Measurements from ENCODE around the gene CCR7. TPM values are rescaled to one million over a fixed set of nuclear protein-coding genes. Genes with fewer than 3 reads are reported as not detected.

The CCR7 gene
- total and polyA plus RNA-seq, 2 of the 13 experiments (the other 11 are each of a cell fraction or from before 2014, with no cell fraction given): 0.04 to 0.53 TPM

DNA sequence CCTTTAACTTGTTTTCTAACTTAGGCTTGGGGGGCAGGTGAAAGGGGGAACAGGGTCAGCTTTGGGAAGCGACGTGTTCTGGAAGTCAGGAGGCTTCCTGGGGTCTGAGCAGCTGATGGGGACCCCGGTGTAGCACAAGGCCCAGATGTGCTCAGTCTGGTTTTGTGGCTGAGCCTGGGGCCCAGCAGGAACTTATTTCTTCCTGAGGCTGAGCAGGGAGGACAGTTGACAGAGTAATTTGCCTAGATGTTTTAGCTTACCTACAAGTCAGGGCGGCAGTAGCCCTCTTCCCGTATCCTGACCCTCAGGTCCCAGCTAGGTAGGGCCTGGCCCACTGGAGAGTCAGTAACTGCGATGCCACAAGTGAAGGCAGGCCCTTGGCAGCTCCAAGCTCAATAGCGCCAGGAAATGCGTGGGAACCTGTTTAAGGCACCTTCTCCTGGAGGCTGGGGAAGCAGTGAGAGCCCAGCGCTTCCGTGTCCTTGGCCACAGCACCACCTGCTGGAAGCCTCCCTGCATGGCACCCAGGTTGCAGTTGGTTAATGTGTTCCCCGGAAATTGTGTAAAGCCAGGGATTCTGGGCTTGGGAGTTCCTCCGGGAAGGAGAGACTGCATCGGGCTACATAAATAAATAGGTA is 5.2 kb downstream of the CCR7 start (continued):
- TF ChIP-seq, protein P1, sequence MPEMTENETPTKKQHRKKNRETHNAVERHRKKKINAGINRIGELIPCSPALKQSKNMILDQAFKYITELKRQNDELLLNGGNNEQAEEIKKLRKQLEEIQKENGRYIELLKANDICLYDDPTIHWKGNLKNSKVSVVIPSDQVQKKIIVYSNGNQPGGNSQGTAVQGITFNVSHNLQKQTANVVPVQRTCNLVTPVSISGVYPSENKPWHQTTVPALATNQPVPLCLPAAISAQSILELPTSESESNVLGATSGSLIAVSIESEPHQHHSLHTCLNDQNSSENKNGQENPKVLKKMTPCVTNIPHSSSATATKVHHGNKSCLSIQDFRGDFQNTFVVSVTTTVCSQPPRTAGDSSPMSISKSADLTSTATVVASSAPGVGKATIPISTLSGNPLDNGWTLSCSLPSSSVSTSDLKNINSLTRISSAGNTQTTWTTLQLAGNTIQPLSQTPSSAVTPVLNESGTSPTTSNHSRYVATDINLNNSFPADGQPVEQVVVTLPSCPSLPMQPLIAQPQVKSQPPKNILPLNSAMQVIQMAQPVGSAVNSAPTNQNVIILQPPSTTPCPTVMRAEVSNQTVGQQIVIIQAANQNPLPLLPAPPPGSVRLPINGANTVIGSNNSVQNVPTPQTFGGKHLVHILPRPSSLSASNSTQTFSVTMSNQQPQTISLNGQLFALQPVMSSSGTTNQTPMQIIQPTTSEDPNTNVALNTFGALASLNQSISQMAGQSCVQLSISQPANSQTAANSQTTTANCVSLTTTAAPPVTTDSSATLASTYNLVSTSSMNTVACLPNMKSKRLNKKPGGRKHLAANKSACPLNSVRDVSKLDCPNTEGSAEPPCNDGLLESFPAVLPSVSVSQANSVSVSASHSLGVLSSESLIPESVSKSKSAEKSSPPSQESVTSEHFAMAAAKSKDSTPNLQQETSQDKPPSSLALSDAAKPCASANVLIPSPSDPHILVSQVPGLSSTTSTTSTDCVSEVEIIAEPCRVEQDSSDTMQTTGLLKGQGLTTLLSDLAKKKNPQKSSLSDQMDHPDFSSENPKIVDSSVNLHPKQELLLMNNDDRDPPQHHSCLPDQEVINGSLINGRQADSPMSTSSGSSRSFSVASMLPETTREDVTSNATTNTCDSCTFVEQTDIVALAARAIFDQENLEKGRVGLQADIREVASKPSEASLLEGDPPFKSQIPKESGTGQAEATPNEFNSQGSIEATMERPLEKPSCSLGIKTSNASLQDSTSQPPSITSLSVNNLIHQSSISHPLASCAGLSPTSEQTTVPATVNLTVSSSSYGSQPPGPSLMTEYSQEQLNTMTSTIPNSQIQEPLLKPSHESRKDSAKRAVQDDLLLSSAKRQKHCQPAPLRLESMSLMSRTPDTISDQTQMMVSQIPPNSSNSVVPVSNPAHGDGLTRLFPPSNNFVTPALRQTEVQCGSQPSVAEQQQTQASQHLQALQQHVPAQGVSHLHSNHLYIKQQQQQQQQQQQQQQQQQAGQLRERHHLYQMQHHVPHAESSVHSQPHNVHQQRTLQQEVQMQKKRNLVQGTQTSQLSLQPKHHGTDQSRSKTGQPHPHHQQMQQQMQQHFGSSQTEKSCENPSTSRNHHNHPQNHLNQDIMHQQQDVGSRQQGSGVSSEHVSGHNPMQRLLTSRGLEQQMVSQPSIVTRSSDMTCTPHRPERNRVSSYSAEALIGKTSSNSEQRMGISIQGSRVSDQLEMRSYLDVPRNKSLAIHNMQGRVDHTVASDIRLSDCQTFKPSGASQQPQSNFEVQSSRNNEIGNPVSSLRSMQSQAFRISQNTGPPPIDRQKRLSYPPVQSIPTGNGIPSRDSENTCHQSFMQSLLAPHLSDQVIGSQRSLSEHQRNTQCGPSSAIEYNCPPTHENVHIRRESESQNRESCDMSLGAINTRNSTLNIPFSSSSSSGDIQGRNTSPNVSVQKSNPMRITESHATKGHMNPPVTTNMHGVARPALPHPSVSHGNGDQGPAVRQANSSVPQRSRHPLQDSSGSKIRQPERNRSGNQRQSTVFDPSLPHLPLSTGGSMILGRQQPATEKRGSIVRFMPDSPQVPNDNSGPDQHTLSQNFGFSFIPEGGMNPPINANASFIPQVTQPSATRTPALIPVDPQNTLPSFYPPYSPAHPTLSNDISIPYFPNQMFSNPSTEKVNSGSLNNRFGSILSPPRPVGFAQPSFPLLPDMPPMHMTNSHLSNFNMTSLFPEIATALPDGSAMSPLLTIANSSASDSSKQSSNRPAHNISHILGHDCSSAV (CRISPR knock-in tag; IDR thresholded peaks at IDR 0.05; ENCODE audit: borderline replicate concordance): no peak
- TF ChIP-seq ZNF253 (CRISPR knock-in tag; IDR thresholded peaks at IDR 0.05; ENCODE audit: borderline replicate concordance) (0 out of 2 replicates have a peak, but pooled peaks have one; percentile 27), HNRNPL (IDR thresholded peaks at IDR 0.05; ENCODE audit: low read depth, low read length) (no peak), SNAPC2 (CRISPR knock-in tag; IDR thresholded peaks at IDR 0.05) (0 out of 2 replicates have a peak, but pooled peaks have one; percentile 14), ZNF761 (CRISPR knock-in tag; conservative IDR thresholded peaks at IDR 0.05) (no peak), YY1 (IDR thresholded peaks at IDR 0.05; ENCODE audit: insufficient read depth, insufficient replicate concordance, low read depth, low read length) (peak; percentile 26), ZNF605 (CRISPR knock-in tag; IDR thresholded peaks at IDR 0.05) (peak; percentile 13; the same call in 1 of the 2 replicates), TOE1 (CRISPR knock-in tag; IDR thresholded peaks at IDR 0.05) (no peak), ARID2 (CRISPR knock-in tag; IDR thresholded peaks at IDR 0.05; ENCODE audit: borderline replicate concordance) (no peak), GATAD1 (CRISPR knock-in tag; IDR thresholded peaks at IDR 0.05) (peak; percentile 87)
- TF ChIP-seq, protein P2, sequence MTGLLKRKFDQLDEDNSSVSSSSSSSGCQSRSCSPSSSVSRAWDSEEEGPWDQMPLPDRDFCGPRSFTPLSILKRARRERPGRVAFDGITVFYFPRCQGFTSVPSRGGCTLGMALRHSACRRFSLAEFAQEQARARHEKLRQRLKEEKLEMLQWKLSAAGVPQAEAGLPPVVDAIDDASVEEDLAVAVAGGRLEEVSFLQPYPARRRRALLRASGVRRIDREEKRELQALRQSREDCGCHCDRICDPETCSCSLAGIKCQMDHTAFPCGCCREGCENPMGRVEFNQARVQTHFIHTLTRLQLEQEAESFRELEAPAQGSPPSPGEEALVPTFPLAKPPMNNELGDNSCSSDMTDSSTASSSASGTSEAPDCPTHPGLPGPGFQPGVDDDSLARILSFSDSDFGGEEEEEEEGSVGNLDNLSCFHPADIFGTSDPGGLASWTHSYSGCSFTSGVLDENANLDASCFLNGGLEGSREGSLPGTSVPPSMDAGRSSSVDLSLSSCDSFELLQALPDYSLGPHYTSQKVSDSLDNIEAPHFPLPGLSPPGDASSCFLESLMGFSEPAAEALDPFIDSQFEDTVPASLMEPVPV (CRISPR knock-in tag; IDR thresholded peaks at IDR 0.05): no peak; the same call in 1 of the 2 replicates
- TF ChIP-seq, protein P3, sequence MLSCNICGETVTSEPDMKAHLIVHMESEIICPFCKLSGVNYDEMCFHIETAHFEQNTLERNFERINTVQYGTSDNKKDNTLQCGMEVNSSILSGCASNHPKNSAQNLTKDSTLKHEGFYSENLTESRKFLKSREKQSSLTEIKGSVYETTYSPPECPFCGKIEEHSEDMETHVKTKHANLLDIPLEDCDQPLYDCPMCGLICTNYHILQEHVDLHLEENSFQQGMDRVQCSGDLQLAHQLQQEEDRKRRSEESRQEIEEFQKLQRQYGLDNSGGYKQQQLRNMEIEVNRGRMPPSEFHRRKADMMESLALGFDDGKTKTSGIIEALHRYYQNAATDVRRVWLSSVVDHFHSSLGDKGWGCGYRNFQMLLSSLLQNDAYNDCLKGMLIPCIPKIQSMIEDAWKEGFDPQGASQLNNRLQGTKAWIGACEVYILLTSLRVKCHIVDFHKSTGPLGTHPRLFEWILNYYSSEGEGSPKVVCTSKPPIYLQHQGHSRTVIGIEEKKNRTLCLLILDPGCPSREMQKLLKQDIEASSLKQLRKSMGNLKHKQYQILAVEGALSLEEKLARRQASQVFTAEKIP (CRISPR knock-in tag; IDR thresholded peaks at IDR 0.05; ENCODE audit: borderline replicate concordance): no peak
- TF ChIP-seq, protein P4, sequence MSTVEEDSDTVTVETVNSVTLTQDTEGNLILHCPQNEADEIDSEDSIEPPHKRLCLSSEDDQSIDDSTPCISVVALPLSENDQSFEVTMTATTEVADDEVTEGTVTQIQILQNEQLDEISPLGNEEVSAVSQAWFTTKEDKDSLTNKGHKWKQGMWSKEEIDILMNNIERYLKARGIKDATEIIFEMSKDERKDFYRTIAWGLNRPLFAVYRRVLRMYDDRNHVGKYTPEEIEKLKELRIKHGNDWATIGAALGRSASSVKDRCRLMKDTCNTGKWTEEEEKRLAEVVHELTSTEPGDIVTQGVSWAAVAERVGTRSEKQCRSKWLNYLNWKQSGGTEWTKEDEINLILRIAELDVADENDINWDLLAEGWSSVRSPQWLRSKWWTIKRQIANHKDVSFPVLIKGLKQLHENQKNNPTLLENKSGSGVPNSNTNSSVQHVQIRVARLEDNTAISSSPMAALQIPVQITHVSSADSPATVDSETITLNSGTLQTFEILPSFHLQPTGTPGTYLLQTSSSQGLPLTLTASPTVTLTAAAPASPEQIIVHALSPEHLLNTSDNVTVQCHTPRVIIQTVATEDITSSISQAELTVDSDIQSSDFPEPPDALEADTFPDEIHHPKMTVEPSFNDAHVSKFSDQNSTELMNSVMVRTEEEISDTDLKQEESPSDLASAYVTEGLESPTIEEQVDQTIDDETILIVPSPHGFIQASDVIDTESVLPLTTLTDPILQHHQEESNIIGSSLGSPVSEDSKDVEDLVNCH (CRISPR knock-in tag; IDR thresholded peaks at IDR 0.05): no peak
